Measurements from ENCODE around the gene C19orf33.

Gene C19orf33

GRCh38 chr19:38346837-38347236 is 42.8 kb downstream of the C19orf33 start:
- no peak for DNase-seq

- no peak for DNase-seq
These were observed 46.8 kb downstream of the C19orf33 start for GRCh38 chr19:38350883-38351282.

- no peak for DNase-seq
These were observed 47.9 kb downstream of the C19orf33 start for GRCh38 chr19:38351865-38352395.

- DNase-seq, result no peak
These were observed 48.6 kb downstream of the C19orf33 start for GRCh38 chr19:38352611-38353010.
